Activated CD4-positive, CD25-positive, alpha-beta regulatory T cell treated with anti-CD3 and anti-CD28 coated beads, Interleukin-2, amount 50 U/mL, for 72 hours (primary cell): ENCODE measurements around the gene PACSIN3.
A peak's percentile ranks its signal among the peaks of the same experiment; 100 is the strongest.
"Not testable (repeated sequence)": the region's sequence is repeated elsewhere in the genome, so short reads cannot be mapped to it uniquely, and the experiment has no call there.

Source experiments
- DNase-seq: peaks from one replicate; pipeline ENCODE4 v3.0.0; 2021

PACSIN3 gene

DNA sequence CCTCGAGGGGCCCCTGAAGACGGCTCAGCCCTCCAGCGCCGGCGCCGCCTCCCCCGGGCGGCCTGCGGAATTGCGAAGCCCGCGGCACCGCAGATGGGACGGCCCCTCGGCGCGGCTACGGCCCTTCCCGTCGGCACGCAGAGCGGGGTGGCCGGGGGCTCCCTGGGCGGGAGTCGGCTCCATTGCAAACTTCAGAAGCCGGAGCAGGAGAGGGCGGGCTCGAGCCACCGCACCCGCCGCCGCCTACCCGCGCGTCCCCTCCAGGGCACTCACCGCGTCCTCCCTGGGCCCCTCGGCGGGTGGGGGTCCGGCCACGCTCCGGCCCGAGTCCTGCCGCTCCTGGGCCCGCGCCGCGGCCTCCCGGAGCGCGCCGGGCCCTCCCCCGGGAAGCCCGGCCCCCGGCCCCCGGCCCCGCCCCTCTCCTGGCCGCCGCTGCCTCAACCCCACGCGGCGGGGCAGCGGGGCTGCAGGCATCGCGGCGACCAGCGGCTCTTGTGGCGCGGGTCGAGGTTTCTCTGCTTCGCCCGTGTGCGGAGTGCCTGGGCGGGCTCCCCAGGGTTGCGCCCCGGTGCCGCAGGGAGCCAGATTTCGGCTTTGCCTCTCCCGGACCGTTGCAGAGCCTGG is at the start of gene PACSIN3:
PACSIN3 (minus strand) TSS at position 359 of the 624 bp plus-strand sequence. CDS start 3,707 bp downstream, outside the sequence.
- peak; percentile 54 for DNase-seq

DNA sequence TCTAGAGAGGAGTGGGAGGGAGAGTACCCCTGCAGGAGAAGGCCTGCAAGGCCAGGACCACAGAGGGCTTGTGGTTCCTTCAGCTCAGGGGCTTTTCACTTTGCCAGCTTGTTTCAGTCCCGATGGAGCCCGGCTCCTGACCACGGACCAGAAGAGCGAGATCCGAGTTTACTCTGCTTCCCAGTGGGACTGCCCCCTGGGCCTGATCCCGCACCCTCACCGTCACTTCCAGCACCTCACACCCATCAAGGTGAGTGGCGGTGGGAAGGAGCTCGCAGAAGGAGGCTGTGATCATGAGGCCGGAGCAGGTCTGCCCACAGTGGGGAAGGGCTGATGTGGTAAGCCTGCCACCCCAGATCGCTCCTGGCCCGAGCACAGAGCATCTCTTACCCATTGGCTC is 48.9 kb upstream of the PACSIN3 start:
- no peak for DNase-seq

DNA sequence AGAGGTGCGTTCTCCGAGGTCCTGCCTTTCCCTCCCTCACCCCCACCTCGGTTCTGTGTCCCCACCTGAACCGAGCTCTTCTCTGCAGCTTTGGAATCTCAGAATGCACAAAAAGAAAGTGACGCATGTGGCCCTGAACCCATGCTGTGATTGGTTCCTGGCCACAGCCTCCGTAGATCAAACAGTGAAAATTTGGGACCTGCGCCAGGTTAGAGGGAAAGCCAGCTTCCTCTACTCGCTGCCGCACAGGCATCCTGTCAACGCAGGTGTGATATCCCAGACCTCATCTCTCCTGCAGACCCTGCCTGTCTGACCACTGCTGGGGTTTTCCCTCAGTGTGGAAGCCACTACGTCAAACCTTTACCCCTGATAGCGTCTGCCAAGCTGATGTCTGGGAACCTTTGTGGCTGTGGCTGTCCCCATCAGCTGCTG is 48.5 kb upstream of the PACSIN3 start:
- no peak for DNase-seq

DNA sequence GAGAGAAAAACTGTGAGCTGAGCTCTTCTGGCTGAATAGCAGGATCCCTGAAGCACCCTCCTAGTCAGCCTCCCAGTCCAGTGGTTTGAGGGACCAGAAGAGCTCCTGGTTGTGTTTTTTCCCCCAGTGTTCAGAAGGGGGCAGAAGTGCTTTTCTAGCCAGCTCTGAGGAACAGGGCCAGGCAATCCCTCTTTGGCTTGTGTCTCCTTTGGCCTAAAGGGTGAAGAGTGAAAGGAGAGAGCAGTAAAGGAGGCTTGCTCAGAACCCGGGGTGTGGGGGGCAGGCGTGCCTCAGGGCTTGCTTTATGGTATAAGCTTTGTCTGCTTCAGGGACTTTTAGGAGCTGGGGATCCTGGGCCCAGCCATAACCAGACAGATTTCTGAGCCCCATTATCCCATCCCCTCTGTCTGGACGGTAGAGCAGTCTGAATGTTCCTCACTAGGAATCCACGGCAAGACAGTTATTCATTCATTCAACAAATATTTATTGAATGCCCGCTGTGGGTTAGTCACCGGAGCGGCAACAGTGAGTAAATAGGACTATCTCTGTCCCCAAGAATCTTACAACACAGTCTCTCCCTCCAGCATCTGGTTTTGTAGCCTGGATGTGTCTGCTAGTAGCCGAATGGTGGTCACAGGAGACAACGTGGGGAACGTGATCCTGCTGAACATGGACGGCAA is 47.9 kb upstream of the PACSIN3 start:
- DNase-seq: no peak

DNA sequence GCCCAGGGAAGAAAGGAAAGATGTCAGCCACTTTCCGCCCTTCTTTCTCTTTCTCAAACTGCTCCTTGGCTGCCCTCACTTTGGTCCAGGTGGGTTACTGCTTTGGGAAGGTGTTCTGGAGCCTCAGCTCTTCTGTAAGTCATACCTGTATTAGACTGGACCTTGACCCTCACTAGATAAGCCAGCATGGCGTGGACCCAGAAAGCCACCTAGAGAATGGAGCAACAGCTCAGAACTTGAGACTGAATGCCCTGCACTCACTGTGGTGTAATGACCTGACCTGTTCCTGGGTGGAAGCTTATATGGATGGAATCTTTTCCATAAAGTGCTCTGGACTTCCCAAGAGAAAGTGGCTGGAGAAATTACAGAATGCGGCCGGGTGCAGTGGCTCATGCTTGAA is 46.8 kb upstream of the PACSIN3 start:
- no peak for DNase-seq

DNA sequence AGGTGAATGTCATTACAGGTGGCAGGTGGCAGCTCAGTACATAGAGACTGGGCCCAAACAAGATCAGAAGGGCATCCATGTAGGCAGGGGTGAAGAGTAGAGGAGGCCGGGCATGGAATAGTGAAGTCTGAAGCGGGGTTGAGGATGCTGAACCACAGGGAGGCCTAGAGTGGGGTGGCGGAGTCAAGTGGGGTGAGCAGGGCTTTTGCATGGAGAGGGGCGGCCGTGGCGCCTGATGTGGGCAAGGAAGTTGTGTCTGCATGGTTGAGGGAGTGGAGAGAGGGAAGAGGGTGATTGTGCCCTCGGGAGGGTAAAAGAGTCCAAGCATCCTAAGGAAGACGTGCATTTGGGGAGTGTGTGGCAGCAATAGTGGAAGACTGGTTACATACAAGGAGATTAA is 42.9 kb upstream of the PACSIN3 start:
- DNase-seq: no peak

DNA sequence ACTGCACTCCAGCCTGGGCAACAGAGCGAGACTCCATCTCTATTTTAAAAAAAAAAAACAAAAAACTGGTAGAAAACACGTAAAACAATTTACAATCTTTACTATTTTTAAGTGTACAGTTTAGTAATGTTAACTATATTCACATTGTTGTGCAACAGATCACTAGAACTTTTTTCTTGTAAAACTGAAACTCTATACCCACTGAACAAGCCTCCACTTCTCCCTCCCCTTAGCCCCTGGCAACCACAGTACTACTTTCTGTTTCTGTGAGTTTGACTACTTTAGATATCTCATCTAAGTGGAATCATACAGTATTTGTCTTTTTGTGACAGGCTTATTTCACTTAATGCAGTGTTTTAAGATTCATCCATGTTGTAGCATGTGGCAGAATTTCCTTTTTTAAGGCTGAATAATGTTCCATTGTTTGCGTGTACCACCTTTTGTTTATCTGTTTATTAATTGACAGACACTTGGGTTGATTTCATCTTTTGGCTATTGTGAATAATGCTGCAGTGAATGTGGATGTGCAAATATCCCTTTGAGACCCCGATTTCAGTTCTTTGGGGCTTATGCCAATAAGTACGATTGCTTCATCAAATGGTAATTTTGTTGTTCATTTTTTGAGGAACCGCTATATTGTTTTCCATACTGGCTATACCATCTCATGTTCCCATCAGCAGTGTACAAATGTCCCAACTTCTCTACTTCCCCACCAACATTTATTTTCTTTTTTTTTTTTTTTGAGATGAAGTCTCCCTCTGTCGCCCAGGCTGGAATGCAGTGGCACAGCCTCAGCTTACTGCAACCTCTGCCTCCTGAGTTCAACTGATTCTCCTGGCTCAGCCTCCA is 39.5 kb upstream of the PACSIN3 start:
- no peak for DNase-seq

DNA sequence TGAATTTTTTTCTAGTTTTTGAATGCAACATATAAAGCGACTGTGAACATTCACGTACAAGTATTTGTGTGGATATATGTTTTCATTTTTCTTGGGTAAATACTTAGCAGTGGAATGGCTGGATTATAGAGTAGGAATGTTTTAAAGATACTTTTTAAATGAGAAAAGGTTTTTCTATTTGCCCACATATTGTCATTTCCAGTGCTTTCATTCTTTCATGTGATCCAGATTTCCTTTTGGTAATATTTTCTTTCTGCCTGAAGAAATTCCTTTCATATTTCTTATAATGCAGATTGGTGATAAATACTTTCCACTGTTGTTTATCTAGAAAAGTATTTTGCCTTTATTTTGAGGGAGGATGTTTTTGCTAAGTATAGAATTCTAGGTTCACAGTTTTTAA is 36.5 kb upstream of the PACSIN3 start:
- DNase-seq: no peak

DNA sequence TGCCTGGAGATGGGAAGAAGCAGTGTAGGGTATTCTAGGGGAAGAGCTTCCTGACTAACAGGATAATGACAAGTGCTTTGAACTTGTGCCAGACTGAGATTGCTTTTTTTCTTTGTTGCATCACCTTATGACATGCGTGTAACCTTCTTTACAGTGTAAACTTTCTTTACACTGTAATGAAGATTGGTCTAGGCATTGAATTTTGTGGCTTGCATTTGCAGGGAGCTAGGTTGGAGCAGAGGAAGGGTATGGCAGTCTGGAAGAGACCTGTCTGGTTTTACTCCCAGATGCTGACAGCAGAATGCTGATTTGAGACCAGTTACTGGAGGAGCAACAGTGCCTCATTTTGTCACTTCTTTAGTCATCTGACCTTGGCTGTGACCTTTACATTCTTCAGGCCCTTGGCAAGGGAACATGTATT is 34.2 kb upstream of the PACSIN3 start:
- no peak for DNase-seq

DNA sequence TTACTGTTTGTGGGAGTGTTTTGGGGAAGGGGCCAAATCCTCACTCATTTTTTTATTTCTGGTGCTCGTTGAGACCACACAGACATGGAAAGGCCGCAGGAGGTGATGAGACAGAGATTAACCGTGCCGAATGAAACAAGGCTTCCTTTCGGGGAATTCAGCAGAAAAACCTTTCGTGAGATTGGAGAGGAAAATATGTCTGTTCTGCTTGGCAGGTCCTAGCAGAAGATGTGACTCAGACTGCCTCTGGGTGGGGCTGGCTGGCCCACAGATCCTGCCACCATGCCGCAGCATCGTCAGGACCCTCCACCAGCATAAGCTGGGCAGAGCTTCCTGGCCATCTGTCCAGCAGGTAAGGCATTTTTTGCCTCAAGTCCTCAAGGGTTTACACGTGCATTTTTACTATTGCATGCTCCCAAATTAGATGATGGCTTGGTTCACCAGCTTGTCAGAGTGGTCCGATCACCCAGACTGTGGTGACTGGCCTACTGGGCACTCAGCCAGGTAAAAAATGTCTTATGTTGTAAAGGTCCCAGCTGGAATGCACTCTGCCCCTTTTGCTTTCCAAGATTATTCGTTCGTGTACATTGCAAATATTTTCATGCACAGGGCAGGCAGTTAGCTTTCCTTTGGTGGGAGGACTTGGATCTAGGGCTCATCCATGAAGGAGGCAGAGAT is 30.0 kb upstream of the PACSIN3 start:
- DNase-seq: peak; percentile 56

DNA sequence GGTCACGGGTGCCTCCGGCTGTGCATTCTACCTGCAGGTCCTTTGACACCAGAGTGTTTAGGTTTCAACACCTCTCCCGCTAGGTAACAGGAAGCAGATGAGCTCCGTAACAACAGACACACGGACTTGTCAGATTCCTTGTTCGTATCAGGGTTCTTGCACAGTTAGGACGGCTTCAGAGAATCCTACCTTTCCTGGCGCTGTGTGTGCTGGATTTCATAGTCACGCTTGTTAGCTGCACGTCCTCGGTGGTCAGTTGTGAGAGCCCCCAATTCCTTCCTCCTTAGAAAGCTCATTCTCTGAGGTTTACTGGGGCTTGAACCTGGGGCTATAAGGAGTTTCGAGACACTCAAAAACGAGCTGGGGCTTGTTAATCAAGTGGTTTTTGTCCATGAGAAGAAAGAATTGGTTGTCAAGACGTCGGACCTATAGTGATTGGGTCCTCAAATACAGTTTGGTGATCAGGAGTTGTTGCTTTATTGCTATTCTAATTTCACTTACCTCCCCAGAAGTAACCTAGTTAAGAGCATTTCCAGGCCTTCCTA is 29.2 kb upstream of the PACSIN3 start:
- DNase-seq: no peak

DNA sequence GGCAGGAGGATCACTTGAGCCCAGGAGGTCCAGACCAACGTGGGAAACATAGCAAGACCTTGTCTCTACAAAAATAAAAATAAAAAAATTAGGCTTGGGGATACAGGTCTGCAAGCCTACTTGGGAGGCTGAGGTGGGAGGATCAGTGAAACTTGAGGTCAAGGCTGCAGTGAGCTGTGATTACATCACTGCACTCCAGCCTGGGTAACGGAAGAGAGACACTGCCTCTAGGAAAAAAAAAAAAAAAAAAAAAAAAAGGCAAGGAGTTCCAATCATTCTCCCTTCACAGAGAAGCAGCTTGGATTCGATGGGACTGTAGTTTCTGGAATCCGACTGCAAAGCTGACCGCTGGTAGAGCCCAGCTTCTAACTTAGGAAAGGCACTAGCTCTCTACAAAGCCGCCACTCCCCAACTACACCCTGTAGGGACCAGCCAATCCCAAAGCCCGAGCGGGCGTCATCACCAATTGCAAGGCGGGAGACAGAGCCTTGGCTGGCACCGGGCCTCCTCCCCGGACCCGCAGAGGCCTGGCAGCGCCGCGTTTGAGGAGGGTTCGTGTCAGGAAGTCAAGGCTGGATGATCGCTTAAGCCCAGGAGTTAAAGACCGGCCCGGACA is 27.8 kb upstream of the PACSIN3 start:
- peak; percentile 82 for DNase-seq

DNA sequence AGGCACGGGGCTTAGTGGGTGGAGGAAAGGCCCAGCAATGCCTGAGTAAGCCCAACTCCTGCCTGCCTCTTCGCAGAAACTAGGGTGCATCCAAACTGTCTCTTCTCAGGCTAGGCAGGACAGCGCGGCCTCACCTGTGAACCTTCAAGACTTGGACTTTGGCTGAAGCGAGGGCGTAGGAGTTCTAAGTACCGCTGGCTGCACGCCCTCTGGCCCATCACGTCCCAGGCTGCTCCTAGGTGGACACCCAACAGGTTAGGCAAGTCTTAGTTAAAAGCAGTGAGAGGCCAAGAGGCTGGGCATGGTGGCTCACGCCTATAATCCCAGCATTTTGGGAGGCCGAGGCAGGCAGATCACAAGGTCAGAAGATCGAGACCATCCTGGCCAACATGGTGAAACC is 26.7 kb upstream of the PACSIN3 start:
- DNase-seq: no peak

DNA sequence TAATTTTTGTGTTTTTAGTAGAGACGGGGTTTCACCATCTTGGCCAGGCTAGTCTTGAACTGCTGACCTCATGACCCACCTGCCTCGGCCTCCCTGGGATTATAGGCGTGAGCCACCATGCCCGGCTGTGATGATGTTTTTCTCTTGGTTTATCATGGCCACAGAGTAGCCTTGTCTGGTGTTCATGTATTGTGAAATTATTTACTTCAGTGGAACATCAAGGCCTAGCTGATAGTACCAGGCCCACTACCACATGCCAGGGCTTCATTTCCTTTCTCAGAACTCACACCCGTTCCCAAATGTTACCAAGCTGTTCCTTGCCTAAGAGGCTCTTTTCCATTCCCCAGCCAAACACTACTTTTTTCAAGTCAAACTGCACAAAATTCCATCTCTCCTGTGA is 22.4 kb upstream of the PACSIN3 start:
- no peak for DNase-seq

DNA sequence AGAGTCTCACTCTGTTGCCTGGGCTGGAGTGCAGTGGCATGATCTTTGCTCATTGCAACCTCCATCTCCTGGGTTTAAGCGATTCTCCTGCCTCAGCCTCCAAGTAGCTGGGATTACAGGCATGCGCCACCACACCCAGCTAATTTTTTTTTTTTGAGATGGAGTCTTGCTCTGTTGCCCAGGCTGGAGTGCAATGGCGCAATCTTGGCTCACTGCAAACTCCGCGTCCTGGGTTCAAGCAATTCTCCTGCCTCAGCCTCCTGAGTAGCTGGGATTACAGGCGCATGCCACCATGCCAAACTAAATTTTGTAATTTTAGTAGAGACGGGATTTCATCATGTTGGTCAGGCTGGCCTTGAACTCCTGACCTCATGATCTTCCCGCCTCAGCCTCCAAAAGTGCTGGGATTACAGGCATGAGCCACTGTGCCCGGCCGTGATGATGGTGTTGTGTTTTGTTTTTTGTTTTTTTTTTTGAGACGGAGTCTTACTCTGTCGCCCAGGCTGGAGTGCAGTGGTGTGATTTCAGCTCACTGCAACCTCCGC is 21.8 kb upstream of the PACSIN3 start:
- not testable (repeated sequence) for DNase-seq

DNA sequence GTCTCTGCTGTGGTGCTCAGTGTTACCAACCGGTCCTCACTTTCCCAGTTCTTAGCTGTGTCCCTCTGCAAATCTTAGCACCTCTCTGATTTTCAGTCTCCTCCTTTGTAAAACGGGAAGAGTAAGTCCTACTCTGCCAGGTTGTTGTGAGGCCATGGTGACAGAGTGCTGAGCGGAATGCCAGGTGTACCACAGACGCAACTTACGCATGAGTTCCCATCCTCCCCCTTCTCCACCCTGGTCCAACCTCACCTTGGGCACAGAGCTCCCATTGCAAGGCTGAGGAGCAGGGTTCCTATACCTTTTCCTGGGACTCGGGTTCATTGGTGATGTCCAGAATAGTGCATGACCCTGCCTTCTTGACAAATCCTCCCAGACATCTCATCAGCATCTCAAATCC is 21.2 kb upstream of the PACSIN3 start:
- DNase-seq: no peak

DNA sequence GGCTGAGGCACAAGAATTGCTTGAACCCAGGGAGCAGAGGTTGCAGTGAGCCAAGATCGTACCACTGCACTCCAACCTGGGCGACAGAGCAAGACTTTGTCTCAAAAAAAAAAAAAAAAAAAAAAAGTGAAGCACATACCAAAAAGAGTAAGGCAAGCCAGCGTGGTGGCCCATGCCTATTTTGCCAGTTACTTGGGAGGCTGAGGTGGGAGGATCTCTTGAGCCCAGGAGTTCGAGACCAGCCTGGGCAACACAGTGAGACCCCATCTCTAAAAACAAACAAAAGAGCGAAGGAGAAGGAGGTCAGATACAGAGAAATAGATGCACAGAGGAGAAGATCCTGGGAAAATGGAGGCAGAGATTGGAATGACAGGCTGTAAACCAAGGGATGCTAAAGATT is 20.3 kb upstream of the PACSIN3 start:
- DNase-seq: not testable (repeated sequence)

DNA sequence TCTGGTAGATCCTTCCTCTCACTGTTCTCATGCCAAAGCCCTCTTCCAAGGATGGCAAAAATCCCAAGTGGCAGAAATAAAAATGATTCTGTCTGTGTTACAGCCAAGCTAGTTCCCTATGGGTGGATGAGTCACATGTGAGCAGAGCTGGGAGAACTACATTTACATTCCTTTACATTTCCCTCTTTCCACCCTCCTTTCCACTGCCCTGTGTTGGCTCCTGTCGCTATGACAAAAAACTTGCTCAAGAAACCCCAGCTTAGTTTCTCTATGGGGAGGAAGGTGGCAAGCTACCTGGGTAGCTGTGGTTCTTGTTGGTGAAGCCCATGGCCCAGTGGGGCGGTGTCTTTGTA is 18.4 kb upstream of the PACSIN3 start:
- DNase-seq: no peak

DNA sequence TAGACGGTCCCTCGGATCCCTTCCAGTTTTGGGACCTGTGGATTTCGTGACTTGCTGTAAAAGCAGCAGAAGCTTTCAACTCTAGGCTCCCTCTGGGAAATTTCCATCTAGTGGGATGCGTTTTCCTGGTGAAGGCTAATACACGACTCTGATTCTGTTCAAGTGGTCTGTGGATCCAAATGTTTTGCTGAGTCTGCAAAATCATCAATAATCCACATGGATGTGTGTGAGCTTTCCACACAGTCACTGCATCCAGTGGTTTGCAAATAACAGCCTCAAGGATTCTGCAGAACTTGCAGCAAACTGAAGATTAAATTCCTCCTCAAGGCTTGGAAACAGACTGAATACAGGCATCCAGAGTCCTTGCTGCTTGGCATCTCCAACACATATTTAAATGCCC is 16.3 kb upstream of the PACSIN3 start:
- no peak for DNase-seq

DNA sequence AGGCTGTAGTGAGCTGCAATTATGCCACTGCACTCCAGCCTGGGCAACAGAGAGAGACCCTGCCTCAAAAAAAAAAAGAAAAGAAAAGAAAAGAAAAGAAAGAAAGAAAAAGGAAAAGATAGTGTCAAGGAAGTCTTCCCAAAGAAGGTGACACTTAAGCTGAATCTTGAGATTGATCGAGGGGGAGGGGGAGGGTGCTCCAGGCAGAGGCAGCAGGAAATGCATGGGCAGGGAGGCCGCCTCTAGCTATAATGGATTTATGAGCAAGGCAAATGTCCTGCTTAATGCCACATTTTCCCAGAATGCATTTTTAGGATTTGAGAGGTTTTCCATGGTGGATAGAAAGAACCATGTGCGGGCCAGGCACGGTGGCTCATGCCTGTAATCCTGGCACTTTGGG is 14.8 kb upstream of the PACSIN3 start:
- no peak for DNase-seq

DNA sequence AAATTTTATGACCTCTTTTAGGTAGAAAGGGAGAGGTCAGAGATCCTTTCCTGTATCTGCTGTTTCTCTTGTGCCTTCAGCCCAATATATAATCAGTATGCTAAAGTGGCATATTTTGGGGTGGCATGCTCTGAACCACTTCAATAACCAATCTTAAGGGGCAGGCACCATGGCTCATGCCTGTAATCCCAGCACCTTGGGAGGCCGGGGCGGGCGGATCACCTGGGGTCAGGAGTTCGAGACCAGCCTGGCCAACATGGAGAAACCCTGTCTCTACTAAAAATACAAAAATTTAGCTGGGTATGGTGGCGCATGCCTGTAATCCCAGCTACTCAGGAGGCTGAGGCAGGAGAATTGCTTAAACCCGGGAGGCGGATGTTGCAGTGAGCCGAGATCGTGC is 11.9 kb upstream of the PACSIN3 start:
- DNase-seq: not testable (repeated sequence)

DNA sequence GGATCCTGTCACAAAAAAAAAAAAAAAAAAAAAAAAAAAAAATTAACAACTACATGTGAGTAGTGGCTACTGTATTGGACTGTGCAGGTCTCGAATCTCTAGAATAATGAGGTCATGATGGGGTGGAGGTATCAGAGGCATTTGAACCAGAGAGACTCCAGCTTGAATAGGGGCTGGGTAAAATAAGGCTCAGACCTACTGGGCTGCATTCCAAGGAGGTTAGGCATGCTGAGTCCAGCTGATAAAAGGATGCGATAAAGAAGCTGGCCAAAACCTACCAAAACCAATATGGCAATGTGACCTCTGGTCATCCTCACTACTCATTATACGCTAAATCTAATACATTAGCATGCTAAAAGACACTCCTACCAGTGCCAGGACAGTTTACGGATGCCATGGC is 5.9 kb upstream of the PACSIN3 start:
- DNase-seq: no peak
